SK-N-SH treated with all-trans-retinoic acid at 6 μM for 48 hours (cell line): ENCODE data around the gene SBF2.

ENCODE experiments used
- ARNTL ChIP-seq: fragments of 450-650 bp; formaldehyde crosslinking; IDR thresholded peaks from 2 replicates; pipeline ENCODE4 v1.5.0; 2020; ENCODE audit warnings: low read depth, mild to moderate bottlenecking, moderate library complexity, borderline replicate concordance
- CSDC2 ChIP-seq: fragments of 250-450 bp; sonication (Bioruptor Pico); IDR thresholded peaks from 2 replicates; pipeline ENCODE4 v1.5.0; 2020; ENCODE audit warnings: mild to moderate bottlenecking, moderate library complexity
- PPARA ChIP-seq: fragments of 250-450 bp; sonication (Bioruptor Pico); IDR thresholded peaks from 2 replicates; pipeline ENCODE4 v1.5.0; 2020; ENCODE audit warnings: mild to moderate bottlenecking, borderline replicate concordance
- RARB ChIP-seq: fragments of 250-450 bp; sonication (Bioruptor Pico); IDR thresholded peaks from 2 replicates; pipeline ENCODE4 v1.8.0; 2021; ENCODE audit warnings: mild to moderate bottlenecking, moderate library complexity
- ZC3H10 ChIP-seq: fragments of 250-450 bp; sonication (Bioruptor Pico); IDR thresholded peaks from 2 replicates; pipeline ENCODE4 v1.5.1; 2021; ENCODE audit warnings: mild to moderate bottlenecking, moderate library complexity
- ZFP30 ChIP-seq: fragments of 450-650 bp; formaldehyde crosslinking; IDR thresholded peaks from 2 replicates; pipeline ENCODE4 v1.5.0; 2022; ENCODE audit warnings: mild to moderate bottlenecking, moderate library complexity
- ZNF565 ChIP-seq: fragments of 450-650 bp; formaldehyde crosslinking; conservative IDR thresholded peaks from 2 replicates; pipeline ENCODE4 v1.5.0; 2020; ENCODE audit warnings: low read depth, mild to moderate bottlenecking, moderate library complexity
- ZNF70 ChIP-seq: fragments of 450-650 bp; formaldehyde crosslinking; IDR thresholded peaks from 2 replicates; pipeline ENCODE4 v1.5.0; 2020; ENCODE audit warnings: mild to moderate bottlenecking, moderate library complexity
- ZNF8 ChIP-seq: fragments of 450-650 bp; formaldehyde crosslinking; IDR thresholded peaks from 2 replicates; pipeline ENCODE4 v1.5.0; 2020; ENCODE audit warnings: mild to moderate bottlenecking, moderate library complexity
- TF ChIP-seq, protein P1 (sequence below): fragments of 250-450 bp; sonication (Bioruptor Pico); IDR thresholded peaks from 2 replicates; pipeline ENCODE4 v1.5.1; 2020; ENCODE audit warnings: low read depth, mild to moderate bottlenecking, moderate library complexity
- TF ChIP-seq, protein P2 (sequence below): fragments of 250-450 bp; sonication (Bioruptor Pico); IDR thresholded peaks from 2 replicates; pipeline ENCODE4 v1.8.0; 2021; ENCODE audit warnings: low read depth, mild to moderate bottlenecking, moderate library complexity, borderline replicate concordance

GRCh38 chr11:9803685-9804418, 490.2 kb downstream of the SBF2 start:
- no peak for TF ChIP-seq ZNF70 (CRISPR knock-in tag)
- TF ChIP-seq ZNF565: no peak
- no peak for TF ChIP-seq PPARA
- TF ChIP-seq, protein P1, sequence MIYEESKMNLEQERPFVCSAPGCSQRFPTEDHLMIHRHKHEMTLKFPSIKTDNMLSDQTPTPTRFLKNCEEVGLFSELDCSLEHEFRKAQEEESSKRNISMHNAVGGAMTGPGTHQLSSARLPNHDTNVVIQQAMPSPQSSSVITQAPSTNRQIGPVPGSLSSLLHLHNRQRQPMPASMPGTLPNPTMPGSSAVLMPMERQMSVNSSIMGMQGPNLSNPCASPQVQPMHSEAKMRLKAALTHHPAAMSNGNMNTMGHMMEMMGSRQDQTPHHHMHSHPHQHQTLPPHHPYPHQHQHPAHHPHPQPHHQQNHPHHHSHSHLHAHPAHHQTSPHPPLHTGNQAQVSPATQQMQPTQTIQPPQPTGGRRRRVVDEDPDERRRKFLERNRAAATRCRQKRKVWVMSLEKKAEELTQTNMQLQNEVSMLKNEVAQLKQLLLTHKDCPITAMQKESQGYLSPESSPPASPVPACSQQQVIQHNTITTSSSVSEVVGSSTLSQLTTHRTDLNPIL: no peak
- TF ChIP-seq CSDC2 (CRISPR knock-in tag): no peak
- TF ChIP-seq ZNF8 (CRISPR knock-in tag): no peak
- TF ChIP-seq ZC3H10 (CRISPR knock-in tag): no peak
- TF ChIP-seq ARNTL (CRISPR knock-in tag): no peak
- TF ChIP-seq, protein P2, sequence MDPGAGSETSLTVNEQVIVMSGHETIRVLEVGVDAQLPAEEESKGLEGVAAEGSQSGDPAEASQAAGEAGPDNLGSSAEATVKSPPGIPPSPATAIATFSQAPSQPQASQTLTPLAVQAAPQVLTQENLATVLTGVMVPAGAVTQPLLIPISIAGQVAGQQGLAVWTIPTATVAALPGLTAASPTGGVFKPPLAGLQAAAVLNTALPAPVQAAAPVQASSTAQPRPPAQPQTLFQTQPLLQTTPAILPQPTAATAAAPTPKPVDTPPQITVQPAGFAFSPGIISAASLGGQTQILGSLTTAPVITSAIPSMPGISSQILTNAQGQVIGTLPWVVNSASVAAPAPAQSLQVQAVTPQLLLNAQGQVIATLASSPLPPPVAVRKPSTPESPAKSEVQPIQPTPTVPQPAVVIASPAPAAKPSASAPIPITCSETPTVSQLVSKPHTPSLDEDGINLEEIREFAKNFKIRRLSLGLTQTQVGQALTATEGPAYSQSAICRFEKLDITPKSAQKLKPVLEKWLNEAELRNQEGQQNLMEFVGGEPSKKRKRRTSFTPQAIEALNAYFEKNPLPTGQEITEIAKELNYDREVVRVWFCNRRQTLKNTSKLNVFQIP (CRISPR knock-in tag): no peak
- TF ChIP-seq ZFP30: no peak
- TF ChIP-seq RARB: no peak
